Left lung (tissue), 10 donors: Measurements from ENCODE around the gene PTPRN2. TPM values are rescaled to one million over a fixed set of nuclear protein-coding genes. Genes with fewer than 3 reads are reported as not detected.
A peak's percentile ranks its signal among the peaks of the same experiment; 100 is the strongest.

Experiments used
- ATAC-seq: fragments of 200-7000 bp; cut with Tn5 transposase; one replicate; pipeline ENCODE4 v1.9.1; 2020; ENCODE audit warnings: moderate library complexity
- DNase-seq, 4 donors: peaks; one replicate each; pipeline ENCODE4 v3.0.0-alpha.2; 2013 to 2020
- H3K27ac ChIP-seq, 2 donors: fragments of 200-600 bp; sonication (generic) in 1 of 2; one replicate each; pipeline versions ENCODE4 v1.5.0 to v1.8.0; 2020 to 2021
- H3K27me3 ChIP-seq, 2 donors: fragments of 200-600 bp; sonication (generic) in 1 of 2; one replicate each; pipeline versions ENCODE4 v1.5.0 to v1.8.0; 2020 to 2021
- H3K36me3 ChIP-seq, 2 donors: fragments of 200-600 bp; sonication (generic) in 1 of 2; one replicate each; pipeline versions ENCODE4 v1.5.0 to v1.8.0; 2020 to 2021
- H3K4me1 ChIP-seq, 2 donors: fragments of 200-600 bp; one replicate each; pipeline ENCODE4 v1.8.0; 2021
- H3K4me3 ChIP-seq, 2 donors: fragments of 200-600 bp; sonication (generic) in 1 of 2; one replicate each; pipeline versions ENCODE4 v1.5.0 to v1.8.0; 2020 to 2021; ENCODE audit warnings: mild to moderate bottlenecking in 1 of 2
- H3K9me3 ChIP-seq, 2 donors: fragments of 200-600 bp; sonication (generic) in 1 of 2; one replicate each; pipeline versions ENCODE4 v1.5.0 to v1.8.0; 2020 to 2021
- intact Hi-C, 2 donors: fragments of 100-400 bp; cut with DNase I; formaldehyde crosslinking; loops; one replicate each; pipeline versions ENCODE4 v1.11.2 to v1.14.2; 2022
- polyA plus RNA-seq, 6 donors: library from polyadenylated mRNA; unstranded; fragments of 120-200 nt; gene quantifications; one replicate each; pipeline ENCODE4 v1.2.1, GENCODE V29; 2013; ENCODE audit not compliant: insufficient read length in 6 of 6
- total RNA-seq, 2 donors: library from RNA; stranded (reverse); fragmentation: NEBNext Ultra II Directional; extraction: Animal tissue kit (Norgen Biotek cat#: 25700); gene quantifications; one replicate each; pipeline ENCODE4 v1.2.1, GENCODE V29; 2021
- TF ChIP-seq, protein P1 (sequence below), 2 donors: fragments of 200-600 bp; sonication (generic) in 1 of 2; IDR thresholded peaks; one replicate each; pipeline versions ENCODE4 v1.5.0 to v1.8.0; 2021; ENCODE audit warnings: antibody characterized with exemption in 2 of 2
- donor health status: DM: no; HTN: yes; CAD: no.
- donor health status: DM: no; HTN: no; CAD: no.

Gene PTPRN2
- total and polyA plus RNA-seq, 8 donors, result 4.0 to 7.8 (median 6.8) TPM

DNA sequence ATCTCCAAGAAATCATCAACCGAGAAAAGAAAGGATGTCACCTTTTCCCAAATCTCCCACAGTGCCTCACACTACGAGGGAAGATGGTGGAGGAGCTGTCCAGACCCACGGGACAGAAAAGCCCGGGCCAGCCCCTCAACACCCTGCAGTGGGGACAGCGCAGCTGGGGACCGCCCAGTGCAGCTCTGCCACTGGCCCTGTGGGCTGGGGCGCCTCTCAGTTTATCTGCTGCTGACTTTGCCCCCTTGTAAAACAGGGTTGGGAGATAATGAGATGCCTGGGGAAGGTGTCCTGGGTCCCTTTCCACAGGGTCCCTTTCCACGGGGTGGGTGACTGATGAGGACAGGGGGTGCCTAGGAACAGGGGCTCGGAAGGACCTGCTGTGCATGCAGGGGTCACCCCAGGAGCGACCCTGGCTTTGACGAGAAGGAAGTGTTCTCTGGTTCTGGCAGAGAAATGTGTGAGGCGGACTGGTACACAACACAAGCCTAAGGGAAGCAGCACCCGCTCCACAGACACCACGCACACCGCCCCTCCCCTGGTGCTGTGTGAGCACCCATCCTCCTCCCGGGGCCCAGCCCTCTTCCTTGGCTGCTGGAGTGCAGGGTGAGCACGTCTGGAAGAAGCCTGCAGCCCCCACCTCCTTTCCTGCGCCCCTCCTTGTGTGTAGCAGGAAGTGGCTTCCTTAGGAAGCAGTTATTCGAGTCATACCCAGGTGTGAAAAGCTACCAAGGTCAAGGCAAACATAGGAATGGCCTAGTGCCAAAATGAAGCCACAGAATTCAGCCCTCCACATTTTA lies 911.0 kb downstream of the PTPRN2 start:
- TF ChIP-seq, protein P1, sequence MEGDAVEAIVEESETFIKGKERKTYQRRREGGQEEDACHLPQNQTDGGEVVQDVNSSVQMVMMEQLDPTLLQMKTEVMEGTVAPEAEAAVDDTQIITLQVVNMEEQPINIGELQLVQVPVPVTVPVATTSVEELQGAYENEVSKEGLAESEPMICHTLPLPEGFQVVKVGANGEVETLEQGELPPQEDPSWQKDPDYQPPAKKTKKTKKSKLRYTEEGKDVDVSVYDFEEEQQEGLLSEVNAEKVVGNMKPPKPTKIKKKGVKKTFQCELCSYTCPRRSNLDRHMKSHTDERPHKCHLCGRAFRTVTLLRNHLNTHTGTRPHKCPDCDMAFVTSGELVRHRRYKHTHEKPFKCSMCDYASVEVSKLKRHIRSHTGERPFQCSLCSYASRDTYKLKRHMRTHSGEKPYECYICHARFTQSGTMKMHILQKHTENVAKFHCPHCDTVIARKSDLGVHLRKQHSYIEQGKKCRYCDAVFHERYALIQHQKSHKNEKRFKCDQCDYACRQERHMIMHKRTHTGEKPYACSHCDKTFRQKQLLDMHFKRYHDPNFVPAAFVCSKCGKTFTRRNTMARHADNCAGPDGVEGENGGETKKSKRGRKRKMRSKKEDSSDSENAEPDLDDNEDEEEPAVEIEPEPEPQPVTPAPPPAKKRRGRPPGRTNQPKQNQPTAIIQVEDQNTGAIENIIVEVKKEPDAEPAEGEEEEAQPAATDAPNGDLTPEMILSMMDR (IDR thresholded peaks at IDR 0.05), result no peak
- ATAC-seq (no peak), DNase-seq (peak in 2 of 4 donors; percentile 13 to 65)
- Histone ChIP-seq H3K27ac (no peak overlapping the region), H3K27me3 (peaks cover 16 to 100% of the 10 kb centered on the region in 2 donors), H3K9me3 (no peaks in the 10 kb centered on the region), H3K36me3 (no peaks in the 10 kb centered on the region), H3K4me3 (no peak overlapping the region), H3K4me1 (no peaks in the 10 kb centered on the region)
- intact Hi-C loops, result no loop called here

DNA sequence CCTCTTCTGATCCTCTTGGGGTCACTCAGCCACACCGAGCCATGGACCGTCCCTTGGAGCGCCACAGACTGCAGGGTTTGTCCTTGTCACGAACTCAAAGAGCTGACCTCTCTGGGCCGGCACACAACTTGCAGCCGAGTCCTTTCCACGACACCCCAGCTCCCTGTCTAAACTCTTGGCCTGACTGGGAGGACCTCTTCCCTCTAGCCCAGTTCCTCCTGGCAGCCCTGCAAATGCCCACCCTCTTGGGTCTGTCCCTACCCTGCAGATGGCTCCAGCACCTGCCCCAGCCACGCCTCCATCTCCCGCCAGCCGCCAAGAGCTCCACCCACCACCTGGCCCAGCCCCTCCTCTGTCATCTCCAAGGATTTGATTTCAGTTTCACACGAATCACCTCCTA lies 911.6 kb downstream of the PTPRN2 start:
- peak in 2 of 4 donors; percentile 16 to 57 for DNase-seq
- no peak overlapping the region for H3K4me3 ChIP-seq
- H3K36me3 ChIP-seq, result no peaks in the 10 kb centered on the region
- TF ChIP-seq, protein P1 (IDR thresholded peaks at IDR 0.05), result no peak
- intact Hi-C loops, result no loop called here
- peaks cover 12 to 100% of the 10 kb centered on the region in 2 donors for H3K27me3 ChIP-seq
- ATAC-seq, result no peak
- H3K27ac ChIP-seq, result no peak overlapping the region
- H3K4me1 ChIP-seq, result no peaks in the 10 kb centered on the region
- no peaks in the 10 kb centered on the region for H3K9me3 ChIP-seq

DNA sequence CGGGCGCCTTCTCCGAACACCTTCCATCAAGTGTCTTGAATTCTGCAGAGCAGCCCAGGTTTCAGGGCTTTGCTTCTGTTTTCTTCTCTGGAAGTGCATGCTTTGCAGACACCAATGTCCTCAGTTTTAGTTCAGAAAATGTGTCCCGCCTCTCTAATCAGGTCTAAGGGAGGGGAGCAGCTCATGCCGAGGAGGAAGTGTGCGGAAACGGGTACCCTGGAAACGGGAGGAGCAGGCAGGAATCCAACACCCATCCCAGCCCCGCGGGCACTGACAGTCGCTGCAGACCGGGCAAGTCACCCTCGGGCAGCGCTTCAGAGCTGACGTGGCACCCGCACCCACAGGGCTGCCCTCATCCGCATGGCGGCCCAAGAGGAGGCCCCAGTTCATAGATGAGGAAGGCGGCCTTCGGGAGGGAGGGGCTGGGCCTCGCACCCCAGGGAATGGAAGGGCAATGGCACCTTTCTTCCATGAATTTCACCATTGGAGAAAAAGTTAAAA lies 912.1 kb downstream of the PTPRN2 start:
- no peaks in the 10 kb centered on the region for H3K36me3 ChIP-seq
- peak in 2 of 4 donors; percentile 18 to 70 for DNase-seq
- H3K4me1 ChIP-seq, result no peaks in the 10 kb centered on the region
- TF ChIP-seq, protein P1 (IDR thresholded peaks at IDR 0.05), result no peak
- intact Hi-C loops, result no loop called here
- H3K9me3 ChIP-seq, result no peaks in the 10 kb centered on the region
- no peak overlapping the region for H3K4me3 ChIP-seq
- peaks cover 8 to 100% of the 10 kb centered on the region in 2 donors for H3K27me3 ChIP-seq
- ATAC-seq, result no peak
- no peak overlapping the region for H3K27ac ChIP-seq

DNA sequence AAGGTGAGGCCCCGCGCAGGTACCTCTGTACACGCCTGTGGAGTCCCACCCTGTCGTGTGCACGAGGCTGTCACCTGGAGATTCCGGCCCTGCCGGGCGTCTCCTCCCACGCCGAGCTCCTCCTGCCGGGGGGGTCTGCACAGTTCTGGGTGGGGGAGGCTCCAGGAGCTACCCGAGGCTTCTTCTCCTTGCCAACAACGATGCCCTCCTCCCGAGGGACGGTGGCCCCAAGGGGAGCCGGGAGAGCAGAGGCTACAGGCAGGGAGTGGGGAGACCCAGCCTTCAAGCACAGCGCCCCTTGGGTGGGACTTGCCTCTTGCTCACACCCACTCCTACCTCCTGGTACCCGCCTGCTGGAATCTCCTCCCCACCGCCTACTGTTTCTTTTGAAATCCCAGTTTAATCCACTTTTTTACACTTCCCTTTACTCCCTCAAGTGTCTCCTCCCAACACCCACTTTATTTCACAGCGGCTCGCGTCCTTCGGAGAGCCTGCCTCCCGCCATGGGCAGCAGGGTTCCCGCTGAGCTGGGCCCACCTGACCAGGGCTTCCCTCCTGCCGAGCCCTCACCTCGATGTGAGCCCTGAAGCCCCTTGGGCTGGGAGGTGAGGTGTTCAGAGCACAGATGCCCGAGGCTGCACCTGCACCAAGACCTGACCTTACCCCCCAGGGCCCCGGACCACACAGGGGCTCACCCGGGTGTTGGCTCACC lies 912.8 kb downstream of the PTPRN2 start:
- TF ChIP-seq, protein P1 (IDR thresholded peaks at IDR 0.05), result no peak
- DNase-seq, result peak in 2 of 4 donors; percentile 23 to 75
- intact Hi-C loops, result no loop called here

More for the DNA sequence above, 912.8 kb downstream of the PTPRN2 start:
- ATAC-seq, result no peak
- Histone ChIP-seq H3K4me1 (no peaks in the 10 kb centered on the region), H3K27me3 (peaks cover 6 to 100% of the 10 kb centered on the region in 2 donors), H3K9me3 (no peaks in the 10 kb centered on the region), H3K36me3 (no peaks in the 10 kb centered on the region), H3K4me3 (no peak overlapping the region), H3K27ac (no peak overlapping the region)
